COLO829 (cell line): ENCODE data around the gene ZNF382.

Experiments used
- DNase-seq: peaks from one replicate; pipeline ENCODE4 v3.0.0; 2012; ENCODE audit warnings: low spot score

Gene ZNF382

GRCh38 chr19:36679455-36679854, 74.3 kb downstream of the ZNF382 start:
- no peak for DNase-seq
